Liver (tissue), 9 donors: ENCODE data around the gene RSRC1. TPM values are rescaled to one million over a fixed set of nuclear protein-coding genes. Genes with fewer than 3 reads are reported as not detected.

Experiments
- DNase-seq: peaks from one replicate; pipeline ENCODE4 v3.0.0-alpha.2; 2017; ENCODE audit warnings: low spot score
- H3K27ac ChIP-seq, 2 donors: one replicate each; pipeline ENCODE4 v1.7.0; 2013; ENCODE audit warnings: inconsistent platforms in 2 of 2, low read length in 2 of 2, control low read depth in 1 of 2, low read depth in 1 of 2, mild to moderate bottlenecking in 1 of 2
- H3K27me3 ChIP-seq, 4 donors: one replicate each; pipeline versions ENCODE4 v1.6.1 to v1.7.0; 2013; ENCODE audit warnings: low read length in 3 of 4, inconsistent platforms in 1 of 4, mild to moderate bottlenecking in 1 of 4, moderate library complexity in 1 of 4; ENCODE audit not compliant: control insufficient read depth in 4 of 4, insufficient read depth in 4 of 4
- H3K36me3 ChIP-seq, 4 donors: one replicate each; pipeline versions ENCODE4 v1.6.1 to v1.7.0; 2013; ENCODE audit warnings: low read length in 3 of 4, mild to moderate bottlenecking in 3 of 4, low read depth in 1 of 4, moderate library complexity in 1 of 4; ENCODE audit not compliant: control insufficient read depth in 4 of 4, insufficient read depth in 3 of 4
- H3K4me1 ChIP-seq, 4 donors: one replicate each; pipeline versions ENCODE4 v1.6.1 to v1.7.0; 2013; ENCODE audit warnings: low read length in 3 of 4, mild to moderate bottlenecking in 3 of 4, moderate library complexity in 1 of 4; ENCODE audit not compliant: control insufficient read depth in 4 of 4, insufficient read depth in 4 of 4
- H3K4me3 ChIP-seq, 3 donors: one replicate each; pipeline versions ENCODE4 v1.6.1 to v1.7.0; 2013; ENCODE audit warnings: low read length in 3 of 3, control low read depth in 1 of 3, low read depth in 1 of 3, mild to moderate bottlenecking in 1 of 3
- H3K9ac ChIP-seq, 2 donors: one replicate each; pipeline ENCODE4 v1.7.0; 2013; ENCODE audit warnings: low read length in 2 of 2, mild to moderate bottlenecking in 2 of 2, moderate library complexity in 2 of 2, control low read depth in 1 of 2, low read depth in 1 of 2
- H3K9me3 ChIP-seq, 4 donors: one replicate each; pipeline versions ENCODE4 v1.6.1 to v1.7.0; 2013; ENCODE audit warnings: low read length in 3 of 4; ENCODE audit not compliant: control insufficient read depth in 4 of 4
- EGR1 ChIP-seq, 2 donors: IDR thresholded peaks; 2 replicates each; pipeline ENCODE4 v1.6.1; 2016 to 2018; ENCODE audit warnings: antibody characterized with exemption in 2 of 2, low read depth in 2 of 2
- HNF4G ChIP-seq: IDR thresholded peaks from 2 replicates; pipeline ENCODE4 v1.6.1; 2016; ENCODE audit warnings: antibody characterized with exemption
- MAX ChIP-seq: IDR thresholded peaks from 2 replicates; pipeline ENCODE4 v1.6.1; 2016; ENCODE audit warnings: antibody characterized with exemption
- NR2F2 ChIP-seq: IDR thresholded peaks from 2 replicates; pipeline ENCODE4 v1.6.1; 2016; ENCODE audit warnings: antibody characterized with exemption
- RXRA ChIP-seq, 2 donors: IDR thresholded peaks; 2 replicates each; pipeline ENCODE4 v1.6.1; 2017 to 2018; ENCODE audit warnings: antibody characterized with exemption in 2 of 2, mild to moderate bottlenecking in 1 of 2
- SP1 ChIP-seq: IDR thresholded peaks from 2 replicates; pipeline ENCODE4 v1.6.1; 2018; ENCODE audit warnings: antibody characterized with exemption, mild to moderate bottlenecking
- WGBS: extraction: QIAGEN DNeasy Blood & Tissue Kit; methylation state at CpG from one replicate; pipeline ENCODE4 v1.1.7; 2013; 5-methylcytosine and 5-hydroxymethylcytosine counted together
- polyA plus RNA-seq, 2 donors: library from polyadenylated mRNA; stranded (reverse) in 1 of 2; unstranded in 1 of 2; fragments of 200-250 nt in 1 of 2; fragments of >200 nt in 1 of 2; fragmentation: Nextera tagmentation in 1 of 2; extraction: Ambion mirVana in 1 of 2; gene quantifications; one replicate each; pipeline versions ENCODE4 v1.2.1 to v1.2.3, GENCODE V29; 2013 to 2015
- total RNA-seq, 2 donors: library from RNA; depleted of rRNA; stranded (reverse); fragments of >200 nt; gene quantifications; one replicate each; pipeline ENCODE4 v1.2.3, GENCODE V29; 2014
- TF ChIP-seq, protein P1 (sequence below): fragments of 150-350 bp; IDR thresholded peaks from 2 replicates; pipeline ENCODE4 v1.5.1; 2017; ENCODE audit warnings: improper control_type of control experiment, low read depth, low read length; ENCODE audit not compliant: missing input control
- donor health status: healthy.
- donor health status: healthy.
- donor health status: healthy.
- donor health status: healthy.
- donor health status: healthy.

The RSRC1 gene
- total and polyA plus RNA-seq, 4 donors, result 7.2 to 30.3 (median 20.7) TPM

DNA sequence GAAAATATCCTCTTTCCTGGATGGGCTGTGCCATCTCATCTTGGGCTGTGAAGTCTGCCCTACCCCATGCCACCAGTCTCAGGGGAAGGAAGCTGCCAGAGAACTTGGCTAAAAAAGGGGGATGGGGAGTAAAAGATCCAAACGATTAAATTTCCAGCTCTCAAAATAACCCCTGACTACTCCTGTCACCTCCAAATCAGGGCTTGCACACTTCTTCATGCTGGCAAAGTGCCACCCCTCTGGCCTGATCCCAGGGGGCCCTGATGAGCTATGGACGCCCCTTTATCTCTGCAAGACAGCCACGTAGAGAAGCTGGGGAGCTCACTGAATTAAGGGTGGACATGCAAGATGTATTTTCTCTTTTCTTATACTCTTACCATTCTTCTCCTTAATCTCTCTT is 459.9 kb downstream of the RSRC1 start:
- WGBS, result 57% methylated on average over 3 of the region's 3 CpGs
- H3K9me3 ChIP-seq, result peaks cover 0 to 3% (median 0%) of the 10 kb centered on the region in 4 donors
- no peak overlapping the region for H3K4me3 ChIP-seq
- no peak overlapping the region for H3K9ac ChIP-seq
- H3K4me1 ChIP-seq, result peaks cover 2 to 6% (median 5%) of the 10 kb centered on the region in 4 donors
- no peak for DNase-seq
- H3K27me3 ChIP-seq, result peaks cover 0 to 13% (median 1%) of the 10 kb centered on the region in 4 donors
- H3K36me3 ChIP-seq, result no peaks in the 10 kb centered on the region
- TF ChIP-seq, protein P1, sequence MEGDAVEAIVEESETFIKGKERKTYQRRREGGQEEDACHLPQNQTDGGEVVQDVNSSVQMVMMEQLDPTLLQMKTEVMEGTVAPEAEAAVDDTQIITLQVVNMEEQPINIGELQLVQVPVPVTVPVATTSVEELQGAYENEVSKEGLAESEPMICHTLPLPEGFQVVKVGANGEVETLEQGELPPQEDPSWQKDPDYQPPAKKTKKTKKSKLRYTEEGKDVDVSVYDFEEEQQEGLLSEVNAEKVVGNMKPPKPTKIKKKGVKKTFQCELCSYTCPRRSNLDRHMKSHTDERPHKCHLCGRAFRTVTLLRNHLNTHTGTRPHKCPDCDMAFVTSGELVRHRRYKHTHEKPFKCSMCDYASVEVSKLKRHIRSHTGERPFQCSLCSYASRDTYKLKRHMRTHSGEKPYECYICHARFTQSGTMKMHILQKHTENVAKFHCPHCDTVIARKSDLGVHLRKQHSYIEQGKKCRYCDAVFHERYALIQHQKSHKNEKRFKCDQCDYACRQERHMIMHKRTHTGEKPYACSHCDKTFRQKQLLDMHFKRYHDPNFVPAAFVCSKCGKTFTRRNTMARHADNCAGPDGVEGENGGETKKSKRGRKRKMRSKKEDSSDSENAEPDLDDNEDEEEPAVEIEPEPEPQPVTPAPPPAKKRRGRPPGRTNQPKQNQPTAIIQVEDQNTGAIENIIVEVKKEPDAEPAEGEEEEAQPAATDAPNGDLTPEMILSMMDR, result no peak
- H3K27ac ChIP-seq, result no peak overlapping the region

DNA sequence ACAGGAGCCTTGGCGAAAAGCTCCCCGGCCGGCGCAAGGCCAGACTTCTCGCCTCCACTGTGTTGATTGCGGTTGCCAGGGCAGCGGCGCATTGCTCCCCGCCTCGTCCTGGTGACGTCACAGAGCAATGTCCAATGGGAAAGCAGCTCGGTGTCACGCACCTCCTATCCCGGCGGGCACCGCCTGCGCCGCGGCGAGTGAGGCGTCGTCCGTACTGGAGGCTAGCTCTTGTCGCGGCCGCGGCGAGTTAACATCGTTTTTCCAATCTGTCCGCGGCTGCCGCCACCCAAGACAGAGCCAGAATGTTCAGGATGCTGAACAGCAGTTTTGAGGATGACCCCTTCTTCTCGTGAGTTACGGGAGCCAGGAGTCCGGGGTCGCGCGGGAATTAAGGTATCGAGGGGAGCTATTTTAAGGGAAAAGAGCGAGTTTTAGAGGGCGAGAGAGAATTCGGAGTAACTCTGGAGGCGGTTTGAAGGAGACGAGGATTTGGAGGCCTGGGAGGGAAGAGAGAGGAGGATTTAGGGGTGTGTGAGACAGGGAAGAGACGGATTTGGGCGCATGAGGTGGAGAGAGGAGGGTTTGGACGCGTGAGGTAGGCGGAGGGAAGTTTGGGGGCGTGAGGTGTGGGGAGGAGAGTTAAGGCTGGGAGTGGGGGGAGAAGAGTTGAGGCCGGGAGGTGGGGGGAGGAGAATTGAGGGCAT is 461.3 kb downstream of the RSRC1 start, which contains the start of gene MLF1:
Gene MLF1 (plus strand): TSS at position 196 of the 704 bp plus-strand sequence. CDS start 107 bp downstream, at position 303.
- Histone ChIP-seq H3K27ac (no peak within 1 kb of the TSS), H3K9ac (no peak within 1 kb of the TSS), H3K9me3 (no peaks in the 10 kb centered on the region), H3K27me3 (peaks cover 0 to 10% (median 1%) of the 10 kb centered on the region in 4 donors), H3K36me3 (no peaks in the 10 kb centered on the region), H3K4me1 (peaks cover 2 to 6% (median 5%) of the 10 kb centered on the region in 4 donors), H3K4me3 (peak within 1 kb of the TSS; percentile 21 to 42 (median 39))
- DNase-seq, result peak; percentile 96
- TF ChIP-seq HNF4G (no peak), MAX (peak; percentile 60), SP1 (peak; percentile 54)
- TF ChIP-seq, protein P1, result no peak
- 4% methylated on average over 51 of the region's 51 CpGs for WGBS

- Histone ChIP-seq H3K27me3 (peaks cover 0 to 10% (median 1%) of the 10 kb centered on the region in 4 donors), H3K4me1 (peaks cover 2 to 6% (median 5%) of the 10 kb centered on the region in 4 donors), H3K4me3 (no peak overlapping the region), H3K9ac (no peak overlapping the region), H3K9me3 (no peaks in the 10 kb centered on the region), H3K27ac (no peak overlapping the region), H3K36me3 (no peaks in the 10 kb centered on the region)
- WGBS, result 94% methylated on average over 16 of the region's 16 CpGs
- TF ChIP-seq MAX (no peak), RXRA (IDR thresholded peaks at IDR 0.05) (no peak), EGR1 (IDR thresholded peaks at IDR 0.05; ENCODE audit: low read depth in 2 of 2) (no peak), NR2F2 (no peak)
- DNase-seq, result no peak
These were observed 462.3 kb downstream of the RSRC1 start for GRCh38 chr3:158571969-158572765.
